Activated CD8-positive, alpha-beta T cell treated with anti-CD3 and anti-CD28 coated beads, Interleukin-2, amount 10 ng/mL, durations not matched to agents 7 days and 5 days (primary cell): ENCODE data around the gene CX3CR1. TPM values are rescaled to one million over a fixed set of nuclear protein-coding genes. Genes with fewer than 3 reads are reported as not detected.
"Not testable (repeated sequence)": the region's sequence is repeated elsewhere in the genome, so short reads cannot be mapped to it uniquely, and the experiment has no call there.

Experiments used
- ATAC-seq: fragments of 150-1000 bp; cut with Tn5 transposase; one replicate; pipeline ENCODE4 v1.10.0; 2021; ENCODE audit warnings: moderate library complexity
- CTCF ChIA-PET: fragments of 350-600 bp; sonication (Branson Sonifier 250); formaldehyde crosslinking; loops from one replicate; lab custom pipeline; 2021; ENCODE audit warnings: antibody characterized with exemption; lab: Charles Lee
- POLR2A ChIA-PET: fragments of 350-600 bp; sonication (Branson Sonifier 250); formaldehyde crosslinking; loops from one replicate; lab custom pipeline; 2021; ENCODE audit warnings: antibody characterized with exemption; lab: Charles Lee
- DNase-seq: peaks from one replicate; pipeline ENCODE4 v3.0.0-alpha.2; 2020
- H3K27ac Mint-ChIP-seq: one replicate; pipeline ENCODE4 v1.8.0; 2021; ENCODE audit warnings: mild to moderate bottlenecking, mixed read lengths
- H3K27me3 Mint-ChIP-seq: one replicate; pipeline ENCODE4 v1.8.0; 2021; ENCODE audit warnings: low read depth, mixed read lengths
- H3K36me3 Mint-ChIP-seq: one replicate; pipeline ENCODE4 v1.8.0; 2021; ENCODE audit warnings: low read depth, mixed read lengths
- H3K4me1 Mint-ChIP-seq: one replicate; pipeline ENCODE4 v1.8.0; 2021; ENCODE audit warnings: low read depth, mixed read lengths
- H3K4me3 Mint-ChIP-seq: one replicate; pipeline ENCODE4 v1.8.0; 2021; ENCODE audit warnings: mild to moderate bottlenecking, mixed read lengths
- H3K9me3 Mint-ChIP-seq: one replicate; pipeline ENCODE4 v1.8.0; 2022; ENCODE audit warnings: mixed read lengths; ENCODE audit not compliant: insufficient read depth
- total RNA-seq, 2 experiments: library from RNA; stranded (reverse); gene quantifications; one replicate each; pipeline ENCODE4 v1.2.3, GENCODE V29; 2021

CX3CR1 gene
- total RNA-seq, 2 experiments from 2014 or later: 0.42 to 0.95 TPM

DNA sequence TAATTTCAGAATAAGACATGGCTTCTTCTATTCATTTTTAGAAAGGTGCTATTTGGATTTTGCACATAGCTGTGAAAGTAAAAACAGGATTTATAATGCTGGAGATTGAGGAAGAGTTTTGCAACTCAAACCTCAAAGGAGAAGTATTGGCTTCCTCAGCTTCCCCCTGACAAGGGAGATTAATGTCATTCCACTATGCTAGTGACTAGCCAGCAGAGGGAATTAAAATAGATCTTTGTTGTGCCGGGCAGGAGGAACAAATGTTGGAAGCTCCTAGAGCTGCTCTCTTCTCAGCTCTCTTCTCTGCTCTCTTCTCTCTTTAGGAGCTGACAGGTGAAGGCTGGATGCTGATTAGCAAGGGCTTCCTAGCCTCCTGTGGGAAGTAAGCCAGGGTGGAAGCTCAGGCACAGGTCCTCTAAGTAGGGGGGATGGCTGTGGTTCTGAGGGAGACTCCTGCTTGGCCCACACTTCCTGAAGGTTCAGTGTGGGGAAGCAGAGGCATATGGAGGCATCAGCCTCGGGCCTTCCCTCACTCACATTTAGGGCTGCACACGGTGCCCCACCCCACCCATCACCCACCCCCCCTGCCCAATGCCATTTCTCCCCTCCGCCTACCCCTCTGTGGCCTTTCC lies 29.6 kb downstream of the CX3CR1 start:
- H3K4me1 Mint-ChIP-seq: peaks cover 4% of the 10 kb centered on the region

GRCh38 chr3:39249453-39250115 lies 30.3 kb downstream of the CX3CR1 start:
- no peak for ATAC-seq
- peak; percentile 13 for DNase-seq
- ChIA-PET CTCF (interaction anchor here (1.0 to 2.5 kb wide), 2 partner anchors 16 to 39 kb away, joined by 3 to 12 read pairs; no protein-coding TSS in a partner anchor), POLR2A (no interaction called here)
- Mint-ChIP-seq H3K4me3 (no peak overlapping the region), H3K9me3 (no peaks in the 10 kb centered on the region), H3K36me3 (no peaks in the 10 kb centered on the region), H3K27me3 (peaks cover 14% of the 10 kb centered on the region), H3K27ac (no peak overlapping the region), H3K4me1 (no peaks in the 10 kb centered on the region)

More for the DNA sequence above, 29.6 kb downstream of the CX3CR1 start:
- CTCF ChIA-PET: interaction anchor here (1.4 to 2.5 kb wide), 3 partner anchors 38 to 41 kb away, joined by 4 to 12 read pairs (median 4); no protein-coding TSS in a partner anchor
- Mint-ChIP-seq H3K27ac (no peak overlapping the region), H3K27me3 (peaks cover 10% of the 10 kb centered on the region), H3K36me3 (no peaks in the 10 kb centered on the region), H3K9me3 (no peaks in the 10 kb centered on the region), H3K4me3 (no peak overlapping the region)
- ATAC-seq (no peak), DNase-seq (peak; percentile 10)
- POLR2A ChIA-PET: no interaction called here

- DNase-seq: no peak
- ChIA-PET POLR2A (interaction anchor here (0.7 kb wide), 1 partner anchor 166 kb away, joined by 4 read pairs; no protein-coding TSS in a partner anchor), CTCF (interaction anchor here (1.3 kb wide), 1 partner anchor 50 kb away, joined by 4 read pairs; no protein-coding TSS in a partner anchor)
- Mint-ChIP-seq H3K27me3 (peaks cover 31% of the 10 kb centered on the region), H3K4me1 (no peaks in the 10 kb centered on the region), H3K4me3 (no peak overlapping the region), H3K36me3 (no peaks in the 10 kb centered on the region), H3K27ac (no peak overlapping the region), H3K9me3 (no peaks in the 10 kb centered on the region)
- no peak for ATAC-seq
Measured at GRCh38 chr3:39241561-39241960, 38.3 kb downstream of the CX3CR1 start.

- ChIA-PET CTCF (interaction anchor here (1.3 kb wide), 1 partner anchor 53 kb away, joined by 3 read pairs; no protein-coding TSS in a partner anchor), POLR2A (no interaction called here)
- Mint-ChIP-seq H3K4me3 (no peak overlapping the region), H3K9me3 (no peaks in the 10 kb centered on the region), H3K36me3 (no peaks in the 10 kb centered on the region), H3K4me1 (peaks cover 21% of the 10 kb centered on the region), H3K27ac (no peak overlapping the region), H3K27me3 (peaks cover 30% of the 10 kb centered on the region)
- ATAC-seq: no peak
- no peak for DNase-seq
Measured at GRCh38 chr3:39237027-39237426, 42.8 kb downstream of the CX3CR1 start.

GRCh38 chr3:39234651-39235050 lies 45.2 kb downstream of the CX3CR1 start:
- CTCF ChIA-PET: interaction anchor here (0.6 to 4.1 kb wide), 11 partner anchors 8 to 53 kb away, joined by 3 to 27 read pairs (median 3); partner anchors contain the start of gene CX3CR1
- peak; percentile 53 for DNase-seq

GRCh38 chr3:39232859-39233258 lies 47.0 kb downstream of the CX3CR1 start:
- ChIA-PET CTCF (interaction anchor here (0.9 to 4.1 kb wide), 6 partner anchors 17 to 59 kb away, joined by 3 to 27 read pairs (median 4); no protein-coding TSS in a partner anchor), POLR2A (no interaction called here)
- Mint-ChIP-seq H3K36me3 (no peaks in the 10 kb centered on the region), H3K4me3 (no peak overlapping the region), H3K4me1 (peaks cover 23% of the 10 kb centered on the region), H3K9me3 (no peaks in the 10 kb centered on the region), H3K27me3 (peaks cover 37% of the 10 kb centered on the region), H3K27ac (no peak overlapping the region)
- ATAC-seq: no peak
- DNase-seq: no peak

More at GRCh38 chr3:39234651-39235050, 45.2 kb downstream of the CX3CR1 start:
- peaks cover 23% of the 10 kb centered on the region for H3K4me1 Mint-ChIP-seq
- H3K27ac Mint-ChIP-seq: peak overlapping the region; percentile 73
- no peaks in the 10 kb centered on the region for H3K36me3 Mint-ChIP-seq
- peak; percentile 93 for ATAC-seq
- POLR2A ChIA-PET: interaction anchor here (0.6 kb wide), 1 partner anchor 109 kb away, joined by 6 read pairs; no protein-coding TSS in a partner anchor
- H3K27me3 Mint-ChIP-seq: peaks cover 43% of the 10 kb centered on the region
- peak overlapping the region; percentile 46 for H3K4me3 Mint-ChIP-seq
- no peaks in the 10 kb centered on the region for H3K9me3 Mint-ChIP-seq

GRCh38 chr3:39230453-39230852 lies 49.4 kb downstream of the CX3CR1 start:
- POLR2A ChIA-PET: no interaction called here
- peaks cover 37% of the 10 kb centered on the region for H3K27me3 Mint-ChIP-seq
- H3K36me3 Mint-ChIP-seq: no peaks in the 10 kb centered on the region
- no peak overlapping the region for H3K27ac Mint-ChIP-seq
- H3K4me3 Mint-ChIP-seq: no peak overlapping the region
- no peaks in the 10 kb centered on the region for H3K9me3 Mint-ChIP-seq
- DNase-seq (no peak), ATAC-seq (no peak)
- H3K4me1 Mint-ChIP-seq: peaks cover 25% of the 10 kb centered on the region
- CTCF ChIA-PET: interaction anchor here (1.5 to 2.1 kb wide), 2 partner anchors 40 to 58 kb away, joined by 4 to 12 read pairs; no protein-coding TSS in a partner anchor

GRCh38 chr3:39228496-39228895 lies 51.3 kb downstream of the CX3CR1 start:
- ChIA-PET POLR2A (no interaction called here), CTCF (interaction anchor here (0.6 to 2.1 kb wide), 3 partner anchors 37 to 64 kb away, joined by 3 to 12 read pairs (median 7); no protein-coding TSS in a partner anchor)
- DNase-seq (no peak), ATAC-seq (no peak)
- no peak overlapping the region for H3K4me3 Mint-ChIP-seq
- H3K27me3 Mint-ChIP-seq: peaks cover 43% of the 10 kb centered on the region
- H3K27ac Mint-ChIP-seq: no peak overlapping the region
- H3K36me3 Mint-ChIP-seq: no peaks in the 10 kb centered on the region
- H3K9me3 Mint-ChIP-seq: no peaks in the 10 kb centered on the region
- peaks cover 10% of the 10 kb centered on the region for H3K4me1 Mint-ChIP-seq

DNA sequence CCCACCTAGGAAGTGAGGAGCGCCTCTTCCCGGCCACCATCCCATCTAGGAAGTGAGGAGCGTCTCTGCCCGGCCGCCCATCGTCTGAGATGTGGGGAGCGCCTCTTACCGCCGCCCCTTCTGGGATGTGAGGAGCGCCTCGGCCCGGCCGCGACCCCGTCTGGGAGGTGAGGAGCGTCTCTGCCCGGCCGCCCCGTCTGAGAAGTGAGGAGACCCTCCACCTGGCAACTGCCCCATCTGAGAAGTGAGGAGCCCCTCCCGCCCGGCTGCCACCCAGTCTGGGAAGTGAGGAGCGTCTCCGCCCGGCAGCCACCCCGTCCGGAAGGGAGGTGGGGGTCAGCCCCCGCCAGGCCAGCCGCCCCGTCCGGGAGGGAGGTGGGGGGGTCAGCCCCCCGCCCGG lies 52.2 kb downstream of the CX3CR1 start:
- H3K4me1 Mint-ChIP-seq, H3K9me3 Mint-ChIP-seq, H3K36me3 Mint-ChIP-seq, ATAC-seq, CTCF ChIA-PET, POLR2A ChIA-PET, H3K27ac Mint-ChIP-seq, H3K4me3 Mint-ChIP-seq, DNase-seq: not testable (repeated sequence)
- peaks cover 45% of the 10 kb centered on the region for H3K27me3 Mint-ChIP-seq

- no peaks in the 10 kb centered on the region for H3K9me3 Mint-ChIP-seq
- POLR2A ChIA-PET: no interaction called here
Measured at GRCh38 chr3:39226106-39226741, 53.6 kb downstream of the CX3CR1 start.

DNA sequence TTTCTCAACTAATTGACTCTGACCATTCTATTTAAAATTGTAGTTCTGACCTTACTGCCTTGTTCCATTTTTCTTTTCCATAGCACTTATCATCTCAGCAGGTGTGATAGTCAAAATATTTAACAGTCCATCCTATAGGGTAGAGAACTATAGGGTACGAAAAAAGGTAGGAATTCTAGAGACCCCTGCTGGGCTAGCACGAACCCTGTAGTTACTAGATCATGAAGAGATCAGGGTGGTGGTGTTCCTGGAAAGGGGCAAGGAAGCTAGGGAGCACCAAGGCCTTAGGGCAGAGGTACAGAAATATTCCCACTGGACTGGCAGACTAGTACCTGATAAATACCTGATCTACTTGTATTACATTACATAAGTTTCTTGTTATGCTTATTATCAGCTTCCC lies 55.5 kb downstream of the CX3CR1 start:
- no peak overlapping the region for H3K4me3 Mint-ChIP-seq
- no peak overlapping the region for H3K27ac Mint-ChIP-seq
- no peak for ATAC-seq
- DNase-seq: no peak
- H3K27me3 Mint-ChIP-seq: peaks cover 40% of the 10 kb centered on the region
- H3K9me3 Mint-ChIP-seq: no peaks in the 10 kb centered on the region
- ChIA-PET POLR2A (no interaction called here), CTCF (interaction anchor here (1.6 kb wide), 1 partner anchor 64 kb away, joined by 4 read pairs; no protein-coding TSS in a partner anchor)
- no peaks in the 10 kb centered on the region for H3K36me3 Mint-ChIP-seq
- H3K4me1 Mint-ChIP-seq: peaks cover 22% of the 10 kb centered on the region

More at GRCh38 chr3:39226106-39226741, 53.6 kb downstream of the CX3CR1 start:
- ATAC-seq (no peak), DNase-seq (no peak)
- peaks cover 10% of the 10 kb centered on the region for H3K4me1 Mint-ChIP-seq
- CTCF ChIA-PET: interaction anchor here (0.7 to 1.2 kb wide), 2 partner anchors 9 to 19 kb away, joined by 3 to 4 read pairs; no protein-coding TSS in a partner anchor
- no peak overlapping the region for H3K27ac Mint-ChIP-seq
- H3K27me3 Mint-ChIP-seq: peaks cover 37% of the 10 kb centered on the region
- no peaks in the 10 kb centered on the region for H3K36me3 Mint-ChIP-seq
- no peak overlapping the region for H3K4me3 Mint-ChIP-seq
